HepG2 (cell line): Measurements from ENCODE around the gene UTS2R. TPM values are rescaled to one million over a fixed set of nuclear protein-coding genes. Genes with fewer than 3 reads are reported as not detected.

Experiments
- AKNA ChIP-seq: sonication (generic); formaldehyde crosslinking; IDR thresholded peaks from 2 replicates; pipeline ENCODE4 v1.4.0; 2020; ENCODE audit warnings: missing genetic modification reagents, borderline replicate concordance
- CHD2 ChIP-seq: IDR thresholded peaks from 2 replicates; pipeline ENCODE4 v1.6.1; 2011; ENCODE audit warnings: low read depth, low read length, improper control_type of control experiment
- ETV5 ChIP-seq: IDR thresholded peaks from 2 replicates; pipeline ENCODE4 v1.6.1; 2018; ENCODE audit warnings: missing biosample characterization, missing genetic modification reagents, inconsistent platforms, borderline replicate concordance
- MAFK ChIP-seq, 2 experiments: IDR thresholded peaks in 1 of 2; conservative IDR thresholded peaks in 1 of 2; 2 replicates each; pipeline ENCODE4 v1.6.1; 2011; ENCODE audit warnings: improper control_type of control experiment in 2 of 2, low read length in 2 of 2
- MBNL3 ChIP-seq: fragments of 250-450 bp; sonication (Bioruptor Pico); conservative IDR thresholded peaks from 2 replicates; pipeline ENCODE4 v1.8.0; 2022; ENCODE audit warnings: mild to moderate bottlenecking, inconsistent platforms
- NAIF1 ChIP-seq: sonication (generic); formaldehyde crosslinking; IDR thresholded peaks from 2 replicates; pipeline ENCODE4 v1.5.0; 2020; ENCODE audit warnings: mild to moderate bottlenecking, missing genetic modification reagents, borderline replicate concordance
- NFYC ChIP-seq: IDR thresholded peaks from 2 replicates; pipeline ENCODE4 v1.6.1; 2016; ENCODE audit warnings: missing genetic modification reagents, missing compliant biosample characterization
- RELA ChIP-seq: sonication (generic); formaldehyde crosslinking; IDR thresholded peaks from 2 replicates; pipeline ENCODE4 v1.4.0; 2020; ENCODE audit warnings: missing genetic modification reagents
- SMAD1 ChIP-seq: sonication (generic); formaldehyde crosslinking; IDR thresholded peaks from 2 replicates; pipeline ENCODE4 v1.4.0; 2020; ENCODE audit warnings: missing genetic modification reagents, low read depth, mild to moderate bottlenecking, borderline replicate concordance
- SP140L ChIP-seq: sonication (generic); formaldehyde crosslinking; IDR thresholded peaks from 2 replicates; pipeline ENCODE4 v1.4.0; 2020; ENCODE audit warnings: missing genetic modification reagents, borderline replicate concordance
- TBP ChIP-seq: sonication (generic); formaldehyde crosslinking; IDR thresholded peaks from 2 replicates; pipeline ENCODE4 v1.5.0; 2020; ENCODE audit warnings: missing genetic modification reagents
- TFDP1 ChIP-seq: IDR thresholded peaks from 2 replicates; pipeline ENCODE4 v1.6.1; 2016; ENCODE audit warnings: missing compliant biosample characterization, missing genetic modification reagents, borderline replicate concordance
- ZEB1 ChIP-seq: IDR thresholded peaks from 2 replicates; pipeline ENCODE4 v1.6.1; 2012; ENCODE audit warnings: mild to moderate bottlenecking, low read depth, inconsistent platforms; ENCODE audit not compliant: insufficient replicate concordance
- ZKSCAN8 ChIP-seq: IDR thresholded peaks from 2 replicates; pipeline ENCODE4 v1.6.1; 2016; ENCODE audit warnings: borderline replicate concordance, missing genetic modification reagents, missing compliant biosample characterization
- ZNF143 ChIP-seq: sonication (generic); formaldehyde crosslinking; IDR thresholded peaks from 2 replicates; pipeline ENCODE4 v1.4.0; 2020; ENCODE audit warnings: missing genetic modification reagents
- ZNF331 ChIP-seq: sonication (generic); formaldehyde crosslinking; IDR thresholded peaks from 2 replicates; pipeline ENCODE4 v1.4.0; 2020; ENCODE audit warnings: missing genetic modification reagents
- ZNF335 ChIP-seq: sonication (generic); formaldehyde crosslinking; IDR thresholded peaks from 2 replicates; pipeline ENCODE4 v1.4.0; 2020; ENCODE audit warnings: missing genetic modification reagents
- ZNF446 ChIP-seq: sonication (generic); formaldehyde crosslinking; IDR thresholded peaks from 2 replicates; pipeline ENCODE4 v1.5.0; 2020; ENCODE audit warnings: mild to moderate bottlenecking, missing genetic modification reagents
- ZNF549 ChIP-seq: sonication (generic); formaldehyde crosslinking; IDR thresholded peaks from 2 replicates; pipeline ENCODE4 v1.5.0; 2020; ENCODE audit warnings: missing genetic modification reagents
- ZNF768 ChIP-seq: sonication (generic); formaldehyde crosslinking; IDR thresholded peaks from 2 replicates; pipeline ENCODE4 v1.4.0; 2020; ENCODE audit warnings: missing genetic modification reagents
- polyA plus RNA-seq, 8 experiments: library from polyadenylated mRNA; depleted of rRNA in 3 of 8; stranded (reverse) in 7 of 8; unstranded in 1 of 8; fragments of >200 nt; fragmentation: Illumina TruSeq in 4 of 8; extraction: Trizol in 4 of 8; gene quantifications; 2 replicates each; pipeline versions ENCODE4 v1.2.1 to v1.2.3, GENCODE V29; 2011 to 2016; ENCODE audit warnings: low read depth in 4 of 8, missing spikeins in 1 of 8, mixed read lengths in 1 of 8; ENCODE audit not compliant: insufficient read depth in 1 of 8
- total RNA-seq, 5 experiments: library from RNA; depleted of rRNA; stranded (reverse); fragments of >200 nt; fragmentation: Illumina TruSeq; extraction: Trizol; gene quantifications; 2 replicates each; pipeline ENCODE4 v1.2.3, GENCODE V29; 2016; ENCODE audit warnings: low read depth in 1 of 5
- TF ChIP-seq, protein P1 (sequence below): sonication (generic); formaldehyde crosslinking; IDR thresholded peaks from 2 replicates; pipeline ENCODE4 v1.4.0; 2020; ENCODE audit warnings: mild to moderate bottlenecking, missing genetic modification reagents
- TF ChIP-seq, protein P2 (sequence below): sonication (generic); formaldehyde crosslinking; IDR thresholded peaks from 2 replicates; pipeline ENCODE4 v1.5.1; 2020; ENCODE audit warnings: mild to moderate bottlenecking, moderate library complexity, missing genetic modification reagents

UTS2R gene
- total and polyA plus RNA-seq, 2 of the 13 experiments (the other 11 are each of a cell fraction or from before 2014, with no cell fraction given): 0.13 to 0.15 TPM

DNA sequence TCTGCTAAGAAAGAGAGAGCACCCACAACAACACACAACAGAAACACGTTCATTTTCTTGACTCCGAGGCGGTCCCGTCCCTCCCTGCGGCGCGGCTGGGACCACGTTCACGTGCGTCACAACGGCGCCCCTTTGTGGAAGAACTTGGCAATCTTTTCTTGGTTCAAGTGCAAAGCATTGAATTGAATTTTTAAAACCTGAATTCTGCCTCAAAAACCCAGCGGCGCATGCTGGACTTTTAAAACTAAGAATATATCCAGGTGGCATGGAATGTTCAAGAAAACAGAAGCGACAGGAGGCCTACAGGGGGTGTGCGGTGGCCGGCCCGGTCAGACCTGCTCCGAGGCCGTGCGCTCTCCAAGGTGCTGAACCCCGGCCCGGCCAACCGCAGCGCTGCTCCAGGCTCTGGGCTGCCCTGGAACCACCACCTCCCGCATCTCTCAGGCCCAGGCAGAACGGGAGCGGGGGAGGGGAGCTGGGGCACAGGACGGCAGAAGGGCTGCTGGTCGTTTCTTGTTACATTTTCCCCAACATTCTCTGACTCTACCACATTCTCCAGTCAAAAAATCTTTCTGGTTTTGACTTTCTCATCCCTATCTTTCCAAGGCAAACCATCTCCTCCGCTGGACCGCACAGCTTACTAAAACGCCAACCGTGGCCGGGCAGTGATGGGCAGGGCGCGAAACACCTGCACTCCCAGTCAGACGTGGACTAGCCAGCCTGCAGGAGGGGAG is 43.1 kb downstream of the UTS2R start (continued):
- TF ChIP-seq SP140L: peak; percentile 98; the same call in 1 of the 2 replicates
- TF ChIP-seq, protein P1, sequence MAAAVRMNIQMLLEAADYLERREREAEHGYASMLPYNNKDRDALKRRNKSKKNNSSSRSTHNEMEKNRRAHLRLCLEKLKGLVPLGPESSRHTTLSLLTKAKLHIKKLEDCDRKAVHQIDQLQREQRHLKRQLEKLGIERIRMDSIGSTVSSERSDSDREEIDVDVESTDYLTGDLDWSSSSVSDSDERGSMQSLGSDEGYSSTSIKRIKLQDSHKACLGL: peak; percentile 92
- no peak for TF ChIP-seq CHD2
- peak; percentile 91; the same call in 1 of the 2 replicates for TF ChIP-seq RELA
- peak; percentile 97 for TF ChIP-seq ZNF331 (CRISPR knock-in tag)
- TF ChIP-seq TFDP1 (CRISPR knock-in tag): 0 out of 2 replicates have a peak, but pooled peaks have one; percentile 37
- TF ChIP-seq TBP (CRISPR knock-in tag): no peak
- TF ChIP-seq ZNF549 (CRISPR knock-in tag): peak; percentile 68; the same call in 1 of the 2 replicates
- TF ChIP-seq ZNF143 (CRISPR knock-in tag): peak; percentile 51; the same call in 1 of the 2 replicates
- TF ChIP-seq ETV5 (CRISPR knock-in tag): peak; percentile 53; the same call in 1 of the 2 replicates
- no peak for TF ChIP-seq SMAD1 (CRISPR knock-in tag)
- TF ChIP-seq, protein P2, sequence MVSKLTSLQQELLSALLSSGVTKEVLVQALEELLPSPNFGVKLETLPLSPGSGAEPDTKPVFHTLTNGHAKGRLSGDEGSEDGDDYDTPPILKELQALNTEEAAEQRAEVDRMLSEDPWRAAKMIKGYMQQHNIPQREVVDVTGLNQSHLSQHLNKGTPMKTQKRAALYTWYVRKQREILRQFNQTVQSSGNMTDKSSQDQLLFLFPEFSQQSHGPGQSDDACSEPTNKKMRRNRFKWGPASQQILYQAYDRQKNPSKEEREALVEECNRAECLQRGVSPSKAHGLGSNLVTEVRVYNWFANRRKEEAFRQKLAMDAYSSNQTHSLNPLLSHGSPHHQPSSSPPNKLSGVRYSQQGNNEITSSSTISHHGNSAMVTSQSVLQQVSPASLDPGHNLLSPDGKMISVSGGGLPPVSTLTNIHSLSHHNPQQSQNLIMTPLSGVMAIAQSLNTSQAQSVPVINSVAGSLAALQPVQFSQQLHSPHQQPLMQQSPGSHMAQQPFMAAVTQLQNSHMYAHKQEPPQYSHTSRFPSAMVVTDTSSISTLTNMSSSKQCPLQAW: peak; percentile 63
- no peak for TF ChIP-seq NFYC (CRISPR knock-in tag)
- peak; percentile 83; the same call in 1 of the 2 replicates for TF ChIP-seq ZNF768 (CRISPR knock-in tag)
- peak; percentile 97; the same call in 1 of the 2 replicates for TF ChIP-seq ZNF446 (CRISPR knock-in tag)
- peak; percentile 98 for TF ChIP-seq AKNA (CRISPR knock-in tag)
- TF ChIP-seq MAFK (conservative IDR thresholded peaks at IDR 0.05 in 1 of 2, IDR thresholded peaks at IDR 0.05 in 1 of 2; ENCODE audit: low read length in 2 of 2): no peak
- peak; percentile 86; the same call in 1 of the 2 replicates for TF ChIP-seq NAIF1 (CRISPR knock-in tag)
- 0 out of 2 replicates have a peak, but pooled peaks have one; percentile 38 for TF ChIP-seq ZKSCAN8 (CRISPR knock-in tag)
- no peak for TF ChIP-seq MBNL3 (CRISPR knock-in tag)
- TF ChIP-seq ZEB1: no peak
- peak; percentile 94 for TF ChIP-seq ZNF335
